WTC11 (cell line): Measurements from ENCODE around the gene PTPRC.

ENCODE experiments used
- IRF2 ChIP-seq: sonication (generic); formaldehyde crosslinking; IDR thresholded peaks from 2 replicates; pipeline ENCODE4 v1.8.0; 2022; ENCODE audit warnings: low read depth, missing genetic modification reagents, borderline replicate concordance
- NFE2L1 ChIP-seq: sonication (generic); formaldehyde crosslinking; IDR thresholded peaks from 2 replicates; pipeline ENCODE4 v1.8.1; 2023; ENCODE audit warnings: missing genetic modification reagents
- OVOL2 ChIP-seq: fragments of 250-450 bp; sonication (Bioruptor Pico); IDR thresholded peaks from 2 replicates; pipeline ENCODE4 v1.9.0; 2021; ENCODE audit warnings: mild to moderate bottlenecking, borderline replicate concordance
- TEAD4 ChIP-seq: sonication (generic); formaldehyde crosslinking; IDR thresholded peaks from 2 replicates; pipeline ENCODE4 v1.8.0; 2022; ENCODE audit warnings: mild to moderate bottlenecking, missing genetic modification reagents
- TP53 ChIP-seq: sonication (generic); formaldehyde crosslinking; IDR thresholded peaks from 2 replicates; pipeline ENCODE4 v1.8.1; 2023; ENCODE audit warnings: mild to moderate bottlenecking, missing genetic modification reagents
- ZBTB21 ChIP-seq: sonication (generic); formaldehyde crosslinking; IDR thresholded peaks from 2 replicates; pipeline ENCODE4 v1.8.1; 2023; ENCODE audit warnings: mild to moderate bottlenecking, missing genetic modification reagents, borderline replicate concordance
- ZNF121 ChIP-seq: sonication (generic); formaldehyde crosslinking; IDR thresholded peaks from 2 replicates; pipeline ENCODE4 v1.8.0; 2023; ENCODE audit warnings: missing genetic modification reagents
- TF ChIP-seq, protein P1 (sequence below): sonication (generic); formaldehyde crosslinking; IDR thresholded peaks from 2 replicates; pipeline ENCODE4 v1.8.0; 2023; ENCODE audit warnings: missing genetic modification reagents
- TF ChIP-seq, protein P2 (sequence below): sonication (generic); formaldehyde crosslinking; IDR thresholded peaks from 2 replicates; pipeline ENCODE4 v1.8.0; 2022; ENCODE audit warnings: mild to moderate bottlenecking, missing genetic modification reagents
- TF ChIP-seq, protein P3 (sequence below): sonication (generic); formaldehyde crosslinking; IDR thresholded peaks from 2 replicates; pipeline ENCODE4 v1.8.0; 2023; ENCODE audit warnings: mild to moderate bottlenecking, missing genetic modification reagents
- TF ChIP-seq, protein P4 (sequence below): fragments of 200-600 bp; IDR thresholded peaks from 2 replicates; pipeline ENCODE4 v1.8.0; 2022; ENCODE audit warnings: antibody characterized with exemption
- TF ChIP-seq, protein P5 (sequence below): fragments of 250-450 bp; sonication (Bioruptor Pico); IDR thresholded peaks from 2 replicates; pipeline ENCODE4 v1.9.0; 2021; ENCODE audit warnings: moderate library complexity, mild to moderate bottlenecking, inconsistent platforms, borderline replicate concordance

DNA sequence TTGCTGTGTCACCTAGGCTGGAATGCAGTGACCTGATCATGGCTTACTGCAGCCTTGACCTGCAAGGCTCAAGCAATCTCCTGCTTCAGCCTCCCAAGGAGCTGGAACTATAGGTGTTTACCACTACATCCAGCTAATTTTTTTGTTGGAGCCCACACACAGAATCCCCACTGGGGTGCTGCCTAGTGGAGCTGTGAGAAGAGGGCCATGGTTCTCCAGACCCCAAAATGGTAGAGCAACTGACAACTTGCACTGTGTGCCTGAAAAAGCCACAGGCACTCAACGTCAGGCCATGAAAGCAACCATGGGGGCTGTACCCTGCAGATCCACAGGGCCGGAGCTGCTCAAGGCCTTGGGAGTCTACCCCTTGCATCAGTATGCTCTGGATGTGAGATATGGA, 39.1 kb upstream of the PTPRC start:
- TF ChIP-seq, protein P1, sequence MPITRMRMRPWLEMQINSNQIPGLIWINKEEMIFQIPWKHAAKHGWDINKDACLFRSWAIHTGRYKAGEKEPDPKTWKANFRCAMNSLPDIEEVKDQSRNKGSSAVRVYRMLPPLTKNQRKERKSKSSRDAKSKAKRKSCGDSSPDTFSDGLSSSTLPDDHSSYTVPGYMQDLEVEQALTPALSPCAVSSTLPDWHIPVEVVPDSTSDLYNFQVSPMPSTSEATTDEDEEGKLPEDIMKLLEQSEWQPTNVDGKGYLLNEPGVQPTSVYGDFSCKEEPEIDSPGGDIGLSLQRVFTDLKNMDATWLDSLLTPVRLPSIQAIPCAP (CRISPR knock-in tag), result no peak
- TF ChIP-seq ZNF121 (CRISPR knock-in tag) (no peak), OVOL2 (CRISPR knock-in tag) (no peak), IRF2 (CRISPR knock-in tag) (no peak), NFE2L1 (no peak), TEAD4 (no peak), TP53 (CRISPR knock-in tag) (no peak), ZBTB21 (CRISPR knock-in tag) (no peak)
- TF ChIP-seq, protein P2, sequence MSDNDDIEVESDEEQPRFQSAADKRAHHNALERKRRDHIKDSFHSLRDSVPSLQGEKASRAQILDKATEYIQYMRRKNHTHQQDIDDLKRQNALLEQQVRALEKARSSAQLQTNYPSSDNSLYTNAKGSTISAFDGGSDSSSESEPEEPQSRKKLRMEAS (CRISPR knock-in tag), result no peak
- TF ChIP-seq, protein P3, sequence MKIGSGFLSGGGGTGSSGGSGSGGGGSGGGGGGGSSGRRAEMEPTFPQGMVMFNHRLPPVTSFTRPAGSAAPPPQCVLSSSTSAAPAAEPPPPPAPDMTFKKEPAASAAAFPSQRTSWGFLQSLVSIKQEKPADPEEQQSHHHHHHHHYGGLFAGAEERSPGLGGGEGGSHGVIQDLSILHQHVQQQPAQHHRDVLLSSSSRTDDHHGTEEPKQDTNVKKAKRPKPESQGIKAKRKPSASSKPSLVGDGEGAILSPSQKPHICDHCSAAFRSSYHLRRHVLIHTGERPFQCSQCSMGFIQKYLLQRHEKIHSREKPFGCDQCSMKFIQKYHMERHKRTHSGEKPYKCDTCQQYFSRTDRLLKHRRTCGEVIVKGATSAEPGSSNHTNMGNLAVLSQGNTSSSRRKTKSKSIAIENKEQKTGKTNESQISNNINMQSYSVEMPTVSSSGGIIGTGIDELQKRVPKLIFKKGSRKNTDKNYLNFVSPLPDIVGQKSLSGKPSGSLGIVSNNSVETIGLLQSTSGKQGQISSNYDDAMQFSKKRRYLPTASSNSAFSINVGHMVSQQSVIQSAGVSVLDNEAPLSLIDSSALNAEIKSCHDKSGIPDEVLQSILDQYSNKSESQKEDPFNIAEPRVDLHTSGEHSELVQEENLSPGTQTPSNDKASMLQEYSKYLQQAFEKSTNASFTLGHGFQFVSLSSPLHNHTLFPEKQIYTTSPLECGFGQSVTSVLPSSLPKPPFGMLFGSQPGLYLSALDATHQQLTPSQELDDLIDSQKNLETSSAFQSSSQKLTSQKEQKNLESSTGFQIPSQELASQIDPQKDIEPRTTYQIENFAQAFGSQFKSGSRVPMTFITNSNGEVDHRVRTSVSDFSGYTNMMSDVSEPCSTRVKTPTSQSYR (CRISPR knock-in tag), result no peak
- TF ChIP-seq, protein P4, sequence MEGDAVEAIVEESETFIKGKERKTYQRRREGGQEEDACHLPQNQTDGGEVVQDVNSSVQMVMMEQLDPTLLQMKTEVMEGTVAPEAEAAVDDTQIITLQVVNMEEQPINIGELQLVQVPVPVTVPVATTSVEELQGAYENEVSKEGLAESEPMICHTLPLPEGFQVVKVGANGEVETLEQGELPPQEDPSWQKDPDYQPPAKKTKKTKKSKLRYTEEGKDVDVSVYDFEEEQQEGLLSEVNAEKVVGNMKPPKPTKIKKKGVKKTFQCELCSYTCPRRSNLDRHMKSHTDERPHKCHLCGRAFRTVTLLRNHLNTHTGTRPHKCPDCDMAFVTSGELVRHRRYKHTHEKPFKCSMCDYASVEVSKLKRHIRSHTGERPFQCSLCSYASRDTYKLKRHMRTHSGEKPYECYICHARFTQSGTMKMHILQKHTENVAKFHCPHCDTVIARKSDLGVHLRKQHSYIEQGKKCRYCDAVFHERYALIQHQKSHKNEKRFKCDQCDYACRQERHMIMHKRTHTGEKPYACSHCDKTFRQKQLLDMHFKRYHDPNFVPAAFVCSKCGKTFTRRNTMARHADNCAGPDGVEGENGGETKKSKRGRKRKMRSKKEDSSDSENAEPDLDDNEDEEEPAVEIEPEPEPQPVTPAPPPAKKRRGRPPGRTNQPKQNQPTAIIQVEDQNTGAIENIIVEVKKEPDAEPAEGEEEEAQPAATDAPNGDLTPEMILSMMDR, result no peak
- TF ChIP-seq, protein P5, sequence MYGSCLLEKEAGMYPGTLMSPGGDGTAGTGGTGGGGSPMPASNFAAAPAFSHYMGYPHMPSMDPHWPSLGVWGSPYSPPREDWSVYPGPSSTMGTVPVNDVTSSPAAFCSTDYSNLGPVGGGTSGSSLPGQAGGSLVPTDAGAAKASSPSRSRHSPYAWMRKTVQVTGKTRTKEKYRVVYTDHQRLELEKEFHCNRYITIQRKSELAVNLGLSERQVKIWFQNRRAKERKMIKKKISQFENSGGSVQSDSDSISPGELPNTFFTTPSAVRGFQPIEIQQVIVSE (CRISPR knock-in tag), result no peak
